Measurements from ENCODE around the gene GCK.

DNA sequence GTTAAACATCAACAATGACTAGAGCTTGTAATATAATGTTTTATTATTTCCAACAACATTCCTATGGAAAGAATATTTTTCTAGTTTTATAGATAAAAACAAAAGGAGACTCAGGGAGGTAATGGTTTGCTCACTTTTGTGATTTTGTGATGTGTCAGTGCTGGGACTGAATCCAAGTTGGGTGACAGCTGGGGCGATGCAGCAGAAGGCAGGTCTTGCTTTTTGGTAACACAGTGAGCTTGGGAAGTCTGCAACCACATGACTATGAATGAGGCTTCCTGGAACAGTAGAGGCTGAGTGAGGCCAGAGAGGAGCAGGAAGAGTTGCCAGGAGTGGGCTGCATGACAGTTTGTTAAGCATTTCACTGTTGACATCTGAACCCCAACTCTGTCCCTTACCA, 6.7 kb upstream of the GCK start:
- no peak for TF ChIP-seq SMC3 (IDR thresholded peaks at IDR 0.05; ENCODE audit: low read depth, low read length)
- TF ChIP-seq, protein P1, sequence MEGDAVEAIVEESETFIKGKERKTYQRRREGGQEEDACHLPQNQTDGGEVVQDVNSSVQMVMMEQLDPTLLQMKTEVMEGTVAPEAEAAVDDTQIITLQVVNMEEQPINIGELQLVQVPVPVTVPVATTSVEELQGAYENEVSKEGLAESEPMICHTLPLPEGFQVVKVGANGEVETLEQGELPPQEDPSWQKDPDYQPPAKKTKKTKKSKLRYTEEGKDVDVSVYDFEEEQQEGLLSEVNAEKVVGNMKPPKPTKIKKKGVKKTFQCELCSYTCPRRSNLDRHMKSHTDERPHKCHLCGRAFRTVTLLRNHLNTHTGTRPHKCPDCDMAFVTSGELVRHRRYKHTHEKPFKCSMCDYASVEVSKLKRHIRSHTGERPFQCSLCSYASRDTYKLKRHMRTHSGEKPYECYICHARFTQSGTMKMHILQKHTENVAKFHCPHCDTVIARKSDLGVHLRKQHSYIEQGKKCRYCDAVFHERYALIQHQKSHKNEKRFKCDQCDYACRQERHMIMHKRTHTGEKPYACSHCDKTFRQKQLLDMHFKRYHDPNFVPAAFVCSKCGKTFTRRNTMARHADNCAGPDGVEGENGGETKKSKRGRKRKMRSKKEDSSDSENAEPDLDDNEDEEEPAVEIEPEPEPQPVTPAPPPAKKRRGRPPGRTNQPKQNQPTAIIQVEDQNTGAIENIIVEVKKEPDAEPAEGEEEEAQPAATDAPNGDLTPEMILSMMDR (IDR thresholded peaks at IDR 0.05), result no peak
- TF ChIP-seq POLR2AphosphoS5 (IDR thresholded peaks at IDR 0.05; ENCODE audit: low read depth, low read length), result no peak
- TF ChIP-seq GABPA (IDR thresholded peaks at IDR 0.05; ENCODE audit: low read depth), result no peak
- no peak for TF ChIP-seq MXI1 (IDR thresholded peaks at IDR 0.05; ENCODE audit: low read depth, low read length)
- no peak for TF ChIP-seq JUND (IDR thresholded peaks at IDR 0.05)
- no peak for TF ChIP-seq MEF2A (IDR thresholded peaks at IDR 0.05; ENCODE audit: borderline replicate concordance, low read depth)
- no peak for TF ChIP-seq NFIC (IDR thresholded peaks at IDR 0.05; ENCODE audit: borderline replicate concordance)
- no peak for TF ChIP-seq EZH2phosphoT487 (IDR thresholded peaks at IDR 0.05; ENCODE audit: borderline replicate concordance, low read depth)
- TF ChIP-seq, protein P2, sequence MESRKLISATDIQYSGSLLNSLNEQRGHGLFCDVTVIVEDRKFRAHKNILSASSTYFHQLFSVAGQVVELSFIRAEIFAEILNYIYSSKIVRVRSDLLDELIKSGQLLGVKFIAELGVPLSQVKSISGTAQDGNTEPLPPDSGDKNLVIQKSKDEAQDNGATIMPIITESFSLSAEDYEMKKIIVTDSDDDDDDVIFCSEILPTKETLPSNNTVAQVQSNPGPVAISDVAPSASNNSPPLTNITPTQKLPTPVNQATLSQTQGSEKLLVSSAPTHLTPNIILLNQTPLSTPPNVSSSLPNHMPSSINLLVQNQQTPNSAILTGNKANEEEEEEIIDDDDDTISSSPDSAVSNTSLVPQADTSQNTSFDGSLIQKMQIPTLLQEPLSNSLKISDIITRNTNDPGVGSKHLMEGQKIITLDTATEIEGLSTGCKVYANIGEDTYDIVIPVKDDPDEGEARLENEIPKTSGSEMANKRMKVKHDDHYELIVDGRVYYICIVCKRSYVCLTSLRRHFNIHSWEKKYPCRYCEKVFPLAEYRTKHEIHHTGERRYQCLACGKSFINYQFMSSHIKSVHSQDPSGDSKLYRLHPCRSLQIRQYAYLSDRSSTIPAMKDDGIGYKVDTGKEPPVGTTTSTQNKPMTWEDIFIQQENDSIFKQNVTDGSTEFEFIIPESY (IDR thresholded peaks at IDR 0.05; ENCODE audit: borderline replicate concordance, low read depth), result no peak
- TF ChIP-seq TEAD4 (IDR thresholded peaks at IDR 0.05; ENCODE audit: borderline replicate concordance, insufficient read depth), result no peak
- no peak for TF ChIP-seq SIN3A (IDR thresholded peaks at IDR 0.05; ENCODE audit: borderline replicate concordance, low read depth, low read length)
- TF ChIP-seq RCOR1 (IDR thresholded peaks at IDR 0.05; ENCODE audit: low read length), result no peak

All from SK-N-SH (cell line).